AG04450 (cell line): ENCODE data around the gene NFIA. TPM values are rescaled to one million over a fixed set of nuclear protein-coding genes. Genes with fewer than 3 reads are reported as not detected.

Experiments
- CTCF ChIA-PET: fragments of 300-600, 350-600 bp; formaldehyde crosslinking; extraction: SDS; loops from one replicate; lab custom pipeline; 2022; ENCODE audit warnings: antibody characterized with exemption, inconsistent platforms; lab: Charles Lee
- POLR2A ChIA-PET: fragments of 350-600 bp; formaldehyde crosslinking; extraction: SDS; loops from one replicate; lab custom pipeline; 2021; ENCODE audit warnings: antibody characterized with exemption, inconsistent platforms; lab: Yijun Ruan, JAX
- DNase-seq: peaks from one replicate; pipeline ENCODE4 v3.0.0-alpha.2; 2011; ENCODE audit warnings: low read depth, low spot score
- H3K27ac ChIP-seq: one replicate; pipeline ENCODE4 v1.5.1; 2012; ENCODE audit warnings: low read depth, low read length, control low read depth
- H3K27me3 ChIP-seq: one replicate; pipeline ENCODE4 v1.6.0; 2012; ENCODE audit warnings: low read length; ENCODE audit not compliant: control insufficient read depth, insufficient read depth
- H3K4me3 ChIP-seq: 2 replicates; pipeline ENCODE4 v1.5.1; 2011; ENCODE audit warnings: mild to moderate bottlenecking, low read depth, low read length, control low read depth
- H3K9me3 ChIP-seq: 2 replicates; pipeline ENCODE4 v1.5.1; 2012; ENCODE audit warnings: low read length; ENCODE audit not compliant: control insufficient read depth, insufficient read depth
- CTCF ChIP-seq: IDR thresholded peaks from 2 replicates; pipeline ENCODE4 v1.5.1; 2011; ENCODE audit warnings: low read depth, low read length, control low read depth, inconsistent platforms
- polyA plus RNA-seq: library from polyadenylated mRNA; depleted of rRNA; stranded (reverse); fragments of >200 nt; gene quantifications from 2 replicates; pipeline ENCODE4 v1.2.3, GENCODE V29; 2011

Gene NFIA
- polyA plus RNA-seq, 1 experiment: 3.9 TPM

GRCh38 chr1:61353797-61354406 is 271.5 kb downstream of the NFIA start:
- Histone ChIP-seq H3K4me3 (no peak overlapping the region), H3K27ac (no peak overlapping the region), H3K27me3 (no peaks in the 10 kb centered on the region), H3K9me3 (no peaks in the 10 kb centered on the region)
- CTCF ChIA-PET: interaction anchor here (0.7 kb wide), 1 partner anchor 99 kb away, joined by 3 read pairs; no protein-coding TSS in a partner anchor
- DNase-seq: no peak
- no peak for TF ChIP-seq CTCF
- POLR2A ChIA-PET: no interaction called here

- H3K4me3 ChIP-seq: no peak overlapping the region
- no peak for DNase-seq
- H3K27me3 ChIP-seq: no peaks in the 10 kb centered on the region
- ChIA-PET CTCF (no interaction called here), POLR2A (no interaction called here)
- no peak overlapping the region for H3K27ac ChIP-seq
- TF ChIP-seq CTCF: no peak
- no peaks in the 10 kb centered on the region for H3K9me3 ChIP-seq
These were observed 273.7 kb downstream of the NFIA start for GRCh38 chr1:61356016-61356415.

- H3K9me3 ChIP-seq: no peaks in the 10 kb centered on the region
- no peak for DNase-seq
- no peaks in the 10 kb centered on the region for H3K27me3 ChIP-seq
- ChIA-PET CTCF (no interaction called here), POLR2A (no interaction called here)
- H3K27ac ChIP-seq: no peak overlapping the region
- no peak overlapping the region for H3K4me3 ChIP-seq
- no peak for TF ChIP-seq CTCF
These were observed 274.6 kb downstream of the NFIA start for GRCh38 chr1:61356995-61357394.

DNA sequence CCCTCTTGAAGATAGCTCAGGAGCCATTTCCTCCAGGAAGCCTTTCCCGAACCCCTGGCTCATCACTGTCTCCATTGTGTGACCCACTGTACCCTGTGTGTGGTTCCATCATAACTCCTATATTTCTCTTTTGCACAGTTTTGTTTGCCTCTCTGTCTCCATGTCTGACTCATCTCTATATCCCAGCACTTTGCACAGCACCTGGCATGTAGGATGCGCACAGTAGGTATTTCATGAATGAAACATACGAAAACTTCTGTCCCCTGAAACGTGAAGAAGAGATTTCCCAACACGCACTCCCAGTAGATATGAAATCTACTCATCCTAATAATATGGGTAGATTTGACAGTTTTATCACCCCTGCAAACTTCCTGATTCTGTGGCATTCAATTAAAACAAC is 275.2 kb downstream of the NFIA start:
- no peak for DNase-seq
- POLR2A ChIA-PET: no interaction called here
- H3K27me3 ChIP-seq: no peaks in the 10 kb centered on the region
- no peaks in the 10 kb centered on the region for H3K9me3 ChIP-seq
- H3K4me3 ChIP-seq: no peak overlapping the region
- no peak for TF ChIP-seq CTCF
- H3K27ac ChIP-seq: no peak overlapping the region
- CTCF ChIA-PET: no interaction called here

GRCh38 chr1:61358770-61359455 is 276.6 kb downstream of the NFIA start:
- TF ChIP-seq CTCF: no peak
- CTCF ChIA-PET: interaction anchor here (0.6 kb wide), 1 partner anchor 94 kb away, joined by 8 read pairs; no protein-coding TSS in a partner anchor
- no peak for DNase-seq

More at GRCh38 chr1:61358770-61359455, 276.6 kb downstream of the NFIA start:
- no peak overlapping the region for H3K4me3 ChIP-seq
- no peak overlapping the region for H3K27ac ChIP-seq
- POLR2A ChIA-PET: no interaction called here
- no peaks in the 10 kb centered on the region for H3K27me3 ChIP-seq
- no peaks in the 10 kb centered on the region for H3K9me3 ChIP-seq
